LNCaP clone FGC (cell line): Measurements from ENCODE around the gene CPE.
"Not testable (repeated sequence)": the region's sequence is repeated elsewhere in the genome, so short reads cannot be mapped to it uniquely, and the experiment has no call there.

Source experiments
- DNase-seq: peaks from one replicate; pipeline ENCODE4 v3.0.0-alpha.2; 2011; ENCODE audit warnings: low read depth
- H3K4me3 ChIP-seq: 2 replicates; pipeline ENCODE4 v1.5.1; 2011; ENCODE audit warnings: mild to moderate bottlenecking, low read depth, low read length, control low read depth
- TF ChIP-seq, protein P1 (sequence below): IDR thresholded peaks from 2 replicates; pipeline ENCODE4 v1.5.1; 2012; ENCODE audit warnings: mild to moderate bottlenecking; ENCODE audit not compliant: control insufficient read depth, insufficient read depth; ENCODE audit errors: extremely low read depth

CPE gene

DNA sequence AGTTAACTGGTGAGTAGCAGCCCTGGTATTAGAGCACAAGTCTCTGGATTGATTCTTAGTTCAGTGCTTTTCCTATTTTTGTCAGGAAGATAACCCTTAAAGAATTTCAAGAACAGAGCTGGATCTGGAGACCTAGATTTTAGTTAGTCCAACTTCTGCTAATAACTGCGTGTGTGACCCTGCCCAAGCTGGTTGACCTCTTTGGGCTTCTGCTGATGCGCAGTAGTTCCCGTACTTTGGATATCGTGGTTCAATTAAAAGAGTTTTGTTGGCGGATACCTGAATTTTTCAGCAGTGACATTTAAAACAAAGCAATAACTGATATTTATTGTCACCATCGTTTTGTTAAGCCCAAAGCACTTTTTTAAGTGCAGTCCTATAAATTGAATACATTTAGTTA lies 42.1 kb upstream of the CPE start:
- H3K4me3 ChIP-seq, result no peak overlapping the region
- TF ChIP-seq, protein P1, sequence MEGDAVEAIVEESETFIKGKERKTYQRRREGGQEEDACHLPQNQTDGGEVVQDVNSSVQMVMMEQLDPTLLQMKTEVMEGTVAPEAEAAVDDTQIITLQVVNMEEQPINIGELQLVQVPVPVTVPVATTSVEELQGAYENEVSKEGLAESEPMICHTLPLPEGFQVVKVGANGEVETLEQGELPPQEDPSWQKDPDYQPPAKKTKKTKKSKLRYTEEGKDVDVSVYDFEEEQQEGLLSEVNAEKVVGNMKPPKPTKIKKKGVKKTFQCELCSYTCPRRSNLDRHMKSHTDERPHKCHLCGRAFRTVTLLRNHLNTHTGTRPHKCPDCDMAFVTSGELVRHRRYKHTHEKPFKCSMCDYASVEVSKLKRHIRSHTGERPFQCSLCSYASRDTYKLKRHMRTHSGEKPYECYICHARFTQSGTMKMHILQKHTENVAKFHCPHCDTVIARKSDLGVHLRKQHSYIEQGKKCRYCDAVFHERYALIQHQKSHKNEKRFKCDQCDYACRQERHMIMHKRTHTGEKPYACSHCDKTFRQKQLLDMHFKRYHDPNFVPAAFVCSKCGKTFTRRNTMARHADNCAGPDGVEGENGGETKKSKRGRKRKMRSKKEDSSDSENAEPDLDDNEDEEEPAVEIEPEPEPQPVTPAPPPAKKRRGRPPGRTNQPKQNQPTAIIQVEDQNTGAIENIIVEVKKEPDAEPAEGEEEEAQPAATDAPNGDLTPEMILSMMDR, result no peak
- no peak for DNase-seq

DNA sequence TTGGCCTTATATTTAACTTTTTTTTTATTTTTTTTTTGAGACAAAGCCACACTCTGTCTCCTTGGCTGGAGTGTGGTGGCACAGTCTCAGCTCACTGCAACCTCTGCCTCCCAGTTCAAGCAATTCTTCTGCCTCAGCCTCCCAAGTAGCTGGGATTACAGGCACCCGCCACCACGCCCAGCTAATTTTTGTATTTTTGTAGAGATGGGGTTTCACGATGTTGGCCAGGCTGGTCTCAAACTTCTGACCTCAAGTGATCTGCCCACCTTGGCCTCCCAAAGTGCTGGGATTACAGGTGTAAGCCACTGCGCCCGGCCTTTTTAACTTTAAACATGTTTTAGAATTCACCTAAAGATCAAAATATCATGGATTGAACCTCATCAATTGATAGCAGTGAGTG lies 36.5 kb upstream of the CPE start:
- not testable (repeated sequence) for DNase-seq, H3K4me3 ChIP-seq

DNA sequence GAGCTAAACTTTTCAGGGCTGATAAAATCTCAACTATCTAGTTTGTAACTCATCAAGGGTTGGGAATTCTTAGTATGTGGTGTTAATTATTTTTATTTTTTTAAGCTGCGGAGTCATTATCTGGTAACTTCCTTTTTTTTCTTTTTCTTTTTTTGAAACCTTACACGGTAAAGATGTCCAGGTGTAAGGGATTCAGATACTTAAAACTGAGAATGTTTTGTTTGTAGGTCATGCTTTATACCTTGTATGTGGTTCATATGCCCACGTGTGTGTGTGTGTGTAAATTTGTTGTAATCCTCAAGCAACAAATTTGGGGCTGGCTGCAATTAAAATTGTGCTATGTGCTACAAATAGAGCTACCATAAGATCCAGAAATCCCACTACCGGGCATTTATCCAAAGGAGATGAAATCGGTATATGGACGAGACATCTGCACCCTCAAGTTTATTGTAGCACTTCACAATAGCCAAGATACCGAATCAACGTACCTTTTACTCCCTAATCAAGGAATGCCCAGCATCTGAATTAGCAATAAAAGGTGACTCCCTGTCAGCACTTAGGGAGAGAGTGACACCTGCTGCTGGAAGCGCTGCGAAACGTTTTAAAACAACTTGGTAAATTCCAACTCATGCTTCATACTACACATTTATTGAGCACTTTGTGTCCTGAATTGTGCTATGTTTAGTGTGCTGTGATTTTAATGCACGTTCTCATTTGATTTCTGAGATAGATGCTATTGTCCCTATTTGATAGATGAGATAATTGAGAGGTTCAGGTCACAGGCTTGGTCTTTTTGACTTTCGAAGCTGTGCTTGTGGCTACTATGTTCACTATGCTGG lies 35.2 kb upstream of the CPE start:
- no peak overlapping the region for H3K4me3 ChIP-seq
- TF ChIP-seq, protein P1, result peak; percentile 71
- no peak for DNase-seq

DNA sequence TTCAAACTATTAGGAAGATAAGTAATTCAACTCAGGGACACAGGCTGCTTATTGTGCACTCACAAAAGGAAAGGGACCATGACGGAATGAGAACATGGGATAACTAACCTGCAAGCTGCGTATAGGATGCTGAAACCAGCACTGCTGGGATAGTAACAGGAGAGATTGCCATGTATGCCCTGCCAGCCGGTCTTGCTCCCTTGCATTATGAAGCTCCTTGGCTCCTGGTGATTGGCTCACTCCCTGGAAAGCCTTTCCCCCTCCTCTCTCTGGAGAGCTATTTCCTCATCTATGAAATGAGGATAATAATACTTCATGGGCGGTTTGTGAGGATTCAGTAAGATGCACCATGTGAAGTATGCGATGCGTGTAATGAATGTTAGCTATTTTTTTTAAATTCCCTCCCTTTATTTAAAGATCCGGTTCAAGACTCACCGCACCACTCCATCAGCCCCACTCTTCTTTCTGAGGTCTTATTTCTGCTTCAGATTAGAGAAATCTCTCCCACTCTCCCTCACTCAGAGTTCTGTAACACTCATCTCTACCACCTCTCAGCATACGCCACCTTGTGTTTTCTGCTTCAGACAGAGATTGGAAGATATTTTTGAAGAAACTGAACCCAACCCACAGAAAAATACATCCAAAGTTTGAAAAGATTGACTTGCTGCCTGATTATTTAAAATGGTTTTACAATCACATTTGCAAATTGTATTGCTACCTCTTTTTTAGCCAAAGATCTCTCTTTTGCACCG lies 33.0 kb upstream of the CPE start:
- H3K4me3 ChIP-seq, result no peak overlapping the region
- TF ChIP-seq, protein P1, result peak; percentile 27; the same call in 1 of the 2 replicates

DNA sequence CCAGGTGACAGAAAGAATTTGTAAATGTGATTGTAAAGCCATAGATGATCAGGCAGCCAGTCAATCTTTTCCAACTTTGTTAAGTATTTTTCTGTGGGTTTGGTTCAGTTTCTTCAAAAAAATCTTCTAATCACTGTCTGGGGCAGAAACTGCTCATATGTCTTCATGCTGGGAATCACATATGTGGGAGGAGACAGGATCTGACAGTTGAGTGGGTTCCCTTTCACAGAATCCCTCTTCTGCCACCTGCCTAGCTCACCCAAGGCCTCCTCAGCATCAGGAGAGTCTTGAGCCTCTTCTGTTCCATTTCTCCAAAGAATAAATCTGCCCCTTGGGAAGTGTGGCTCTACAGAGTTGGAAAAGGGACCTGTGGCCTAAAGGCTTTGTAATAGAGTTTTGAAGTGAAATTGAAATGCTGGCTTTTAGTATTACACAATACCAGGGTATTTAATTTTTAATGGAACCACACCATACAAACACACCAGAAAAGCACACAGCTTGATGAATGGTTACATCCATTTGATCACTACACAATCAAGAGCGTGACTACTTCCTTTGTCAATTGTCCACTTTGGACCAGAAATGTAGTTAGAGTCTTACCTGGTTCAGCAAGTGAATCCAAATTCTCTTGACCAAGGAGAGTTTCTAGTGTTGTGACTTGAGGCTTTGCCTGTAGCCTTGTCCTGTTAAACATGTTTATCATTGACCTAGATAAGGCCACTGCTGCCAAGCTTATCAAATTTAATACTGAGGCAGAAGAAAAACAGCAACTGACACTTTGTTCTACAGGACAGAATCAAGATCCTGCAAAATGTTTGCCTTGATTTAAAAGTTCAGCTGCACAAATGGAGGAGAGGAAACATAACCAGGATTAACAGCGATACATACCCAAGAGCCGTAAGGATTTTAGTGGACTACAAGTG lies 30.9 kb upstream of the CPE start:
- DNase-seq, result no peak
- no peak overlapping the region for H3K4me3 ChIP-seq
- TF ChIP-seq, protein P1, result no peak

More for the DNA sequence above, 33.0 kb upstream of the CPE start:
- no peak for DNase-seq

DNA sequence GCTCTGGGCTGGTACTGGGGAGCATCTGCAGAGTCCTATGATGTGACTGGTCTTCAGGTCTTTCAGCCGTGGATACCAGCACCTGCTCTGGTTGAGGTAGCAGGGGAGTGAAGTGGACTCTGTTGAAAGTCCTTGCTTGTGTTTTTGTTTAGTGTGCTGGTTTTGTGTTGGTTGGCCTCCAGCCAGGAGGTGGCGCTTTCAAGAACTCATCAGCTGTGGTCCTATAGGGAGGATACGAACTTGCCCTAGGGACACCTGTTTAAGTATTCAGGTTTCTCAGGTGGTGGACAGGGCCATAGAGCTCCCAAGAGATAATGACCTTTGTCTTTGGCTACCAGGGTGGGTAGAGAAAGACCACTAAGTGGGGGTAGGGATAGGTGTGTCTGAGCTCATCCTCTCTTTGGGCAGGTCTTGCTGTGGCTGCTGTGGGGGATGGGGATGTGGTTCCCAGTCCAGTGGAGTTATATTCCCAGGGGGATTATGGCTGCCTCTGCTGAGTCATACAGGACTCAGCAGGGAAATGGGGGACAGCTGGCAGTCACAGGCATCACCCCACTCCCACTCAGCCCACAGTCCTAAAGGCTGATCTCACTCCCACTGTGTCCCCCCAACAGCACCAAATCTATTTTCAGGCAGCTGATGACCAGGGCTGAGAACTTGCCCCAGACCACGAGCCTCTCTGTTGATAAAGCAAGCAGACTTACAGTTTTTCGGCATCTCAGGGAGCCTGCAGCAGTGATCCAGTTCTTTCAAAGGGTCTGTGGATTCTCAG lies 27.3 kb upstream of the CPE start:
- TF ChIP-seq, protein P1, result no peak
- no peak for DNase-seq
- H3K4me3 ChIP-seq, result no peak overlapping the region
